Neural crest cell (in vitro differentiated cells): ENCODE data around the gene HMSD. TPM values are rescaled to one million over a fixed set of nuclear protein-coding genes. Genes with fewer than 3 reads are reported as not detected.

ENCODE experiments used
- DNase-seq: peaks from one replicate; pipeline ENCODE4 v3.0.0; 2021; ENCODE audit warnings: low read depth, mixed read lengths, low spot score
- H3K27ac Mint-ChIP-seq: one replicate; pipeline ENCODE4 v1.8.0; 2021; ENCODE audit warnings: mild to moderate bottlenecking, mixed read lengths; ENCODE audit not compliant: unreplicated experiment
- H3K27me3 Mint-ChIP-seq: 2 replicates; pipeline ENCODE4 v1.8.0; 2021; ENCODE audit warnings: low read depth, mild to moderate bottlenecking, mixed read lengths
- H3K36me3 Mint-ChIP-seq: 2 replicates; pipeline ENCODE4 v1.8.0; 2021; ENCODE audit warnings: low read depth, mild to moderate bottlenecking, mixed read lengths
- H3K4me1 Mint-ChIP-seq: 2 replicates; pipeline ENCODE4 v1.8.0; 2021; ENCODE audit warnings: mixed read lengths
- H3K4me3 Mint-ChIP-seq: one replicate; pipeline ENCODE4 v1.8.0; 2021; ENCODE audit warnings: mild to moderate bottlenecking, mixed read lengths
- H3K9me3 Mint-ChIP-seq: 2 replicates; pipeline ENCODE4 v1.8.0; 2021; ENCODE audit warnings: mixed read lengths
- total RNA-seq: library from RNA; stranded (reverse); gene quantifications from 2 replicates; pipeline ENCODE4 v1.2.1, GENCODE V29; 2021
- TF ChIP-seq, protein P1 (sequence below): fragments of 200-600 bp; sonication (generic); conservative IDR thresholded peaks from 2 replicates; pipeline ENCODE4 v1.5.0; 2021; ENCODE audit warnings: antibody characterized with exemption, mild to moderate bottlenecking

Gene HMSD
- total RNA-seq, 1 donor from 2014 or later = 10.0 TPM

DNA sequence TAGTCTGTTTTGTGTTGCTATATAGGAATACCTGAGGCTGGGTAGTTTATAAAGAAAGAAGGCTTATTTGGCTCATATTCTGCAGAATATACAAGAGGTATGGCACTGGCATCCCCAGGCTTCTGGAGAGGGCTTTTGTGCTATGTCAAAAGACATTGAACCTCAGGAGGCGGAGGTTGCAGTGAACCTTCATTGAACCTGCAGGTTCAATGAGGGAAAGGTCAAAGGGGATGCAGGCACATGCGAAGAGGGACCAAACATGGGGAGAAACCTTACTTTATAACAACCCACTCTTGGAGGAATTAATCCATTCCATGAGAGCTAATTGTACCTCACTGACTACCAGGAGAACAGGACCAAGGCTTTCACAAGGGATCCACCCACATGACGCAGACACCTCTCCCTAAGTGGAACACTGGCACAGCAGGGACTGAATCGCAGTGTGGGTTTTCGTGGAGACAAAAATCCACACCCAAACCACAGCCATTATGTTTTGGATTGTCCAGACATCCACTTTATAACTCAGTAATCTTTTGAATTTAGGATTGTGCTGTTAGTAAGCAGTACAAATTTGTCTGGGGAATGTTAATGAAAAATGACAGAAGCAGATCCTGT is 16.7 kb downstream of the HMSD start:
- peak overlapping the region; percentile 16 for H3K4me3 Mint-ChIP-seq
- TF ChIP-seq, protein P1, sequence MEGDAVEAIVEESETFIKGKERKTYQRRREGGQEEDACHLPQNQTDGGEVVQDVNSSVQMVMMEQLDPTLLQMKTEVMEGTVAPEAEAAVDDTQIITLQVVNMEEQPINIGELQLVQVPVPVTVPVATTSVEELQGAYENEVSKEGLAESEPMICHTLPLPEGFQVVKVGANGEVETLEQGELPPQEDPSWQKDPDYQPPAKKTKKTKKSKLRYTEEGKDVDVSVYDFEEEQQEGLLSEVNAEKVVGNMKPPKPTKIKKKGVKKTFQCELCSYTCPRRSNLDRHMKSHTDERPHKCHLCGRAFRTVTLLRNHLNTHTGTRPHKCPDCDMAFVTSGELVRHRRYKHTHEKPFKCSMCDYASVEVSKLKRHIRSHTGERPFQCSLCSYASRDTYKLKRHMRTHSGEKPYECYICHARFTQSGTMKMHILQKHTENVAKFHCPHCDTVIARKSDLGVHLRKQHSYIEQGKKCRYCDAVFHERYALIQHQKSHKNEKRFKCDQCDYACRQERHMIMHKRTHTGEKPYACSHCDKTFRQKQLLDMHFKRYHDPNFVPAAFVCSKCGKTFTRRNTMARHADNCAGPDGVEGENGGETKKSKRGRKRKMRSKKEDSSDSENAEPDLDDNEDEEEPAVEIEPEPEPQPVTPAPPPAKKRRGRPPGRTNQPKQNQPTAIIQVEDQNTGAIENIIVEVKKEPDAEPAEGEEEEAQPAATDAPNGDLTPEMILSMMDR = no peak
- peaks cover 5% of the 10 kb centered on the region for H3K36me3 Mint-ChIP-seq
- no peak for DNase-seq
- H3K27ac Mint-ChIP-seq = no peak overlapping the region
- peaks cover 14% of the 10 kb centered on the region for H3K4me1 Mint-ChIP-seq
- no peaks in the 10 kb centered on the region for H3K9me3 Mint-ChIP-seq
- H3K27me3 Mint-ChIP-seq = no peaks in the 10 kb centered on the region

DNA sequence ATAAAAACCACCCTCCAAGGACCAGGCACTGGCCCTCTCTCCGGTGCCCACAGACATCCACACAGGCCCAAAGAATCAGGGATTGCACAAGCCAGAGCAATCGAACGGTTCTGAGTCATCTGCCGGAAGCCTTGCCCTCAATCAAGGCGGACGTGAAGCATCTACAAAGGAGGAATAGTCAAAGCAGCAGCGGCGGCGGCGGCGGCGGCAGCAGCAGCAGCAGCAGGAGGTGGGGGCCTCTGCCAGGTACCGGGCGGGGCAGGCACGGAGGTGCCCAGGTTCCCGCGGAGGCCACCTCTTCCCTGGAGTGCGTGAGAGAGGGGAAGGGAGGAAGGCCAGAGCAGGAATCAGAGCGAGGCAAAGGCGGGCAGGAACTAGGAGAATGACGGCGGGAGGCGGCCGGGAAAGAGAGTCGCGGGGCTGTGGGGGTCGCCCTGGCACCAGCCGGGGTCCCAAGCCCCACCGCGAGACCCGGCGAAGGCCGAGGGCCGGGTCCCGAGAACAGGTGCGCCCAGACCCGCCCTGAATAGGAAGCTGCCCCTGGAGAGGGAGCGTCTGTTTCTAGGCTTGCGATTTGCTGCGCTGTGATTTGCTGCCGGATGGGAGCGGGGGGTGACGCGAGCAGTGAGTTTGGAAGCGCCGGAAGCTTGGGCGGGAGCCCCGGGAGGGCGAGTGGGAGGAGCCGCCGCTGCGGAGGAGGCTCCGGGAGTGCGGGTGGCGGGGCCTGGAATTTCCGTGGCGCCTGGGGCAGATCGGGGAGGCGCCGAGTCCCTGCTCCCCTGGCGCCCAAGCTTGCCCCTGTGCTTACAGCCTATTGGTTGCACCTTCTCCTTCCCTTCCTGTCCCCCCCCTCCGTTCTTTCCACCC is 21.1 kb downstream of the HMSD start, which contains the start of gene SERPINB8:
TSS of gene SERPINB8 (plus strand) at position 140 of the 867 bp plus-strand sequence. CDS start 8,228 bp downstream, outside the sequence.
- no peaks in the 10 kb centered on the region for H3K36me3 Mint-ChIP-seq
- H3K4me3 Mint-ChIP-seq = peak within 1 kb of the TSS; percentile 96
- peak within 1 kb of the TSS; percentile 99 for H3K27ac Mint-ChIP-seq
- no peaks in the 10 kb centered on the region for H3K27me3 Mint-ChIP-seq
- H3K4me1 Mint-ChIP-seq = peaks cover 22% of the 10 kb centered on the region
- TF ChIP-seq, protein P1 = no peak
- H3K9me3 Mint-ChIP-seq = no peaks in the 10 kb centered on the region
- DNase-seq = peak; percentile 81

DNA sequence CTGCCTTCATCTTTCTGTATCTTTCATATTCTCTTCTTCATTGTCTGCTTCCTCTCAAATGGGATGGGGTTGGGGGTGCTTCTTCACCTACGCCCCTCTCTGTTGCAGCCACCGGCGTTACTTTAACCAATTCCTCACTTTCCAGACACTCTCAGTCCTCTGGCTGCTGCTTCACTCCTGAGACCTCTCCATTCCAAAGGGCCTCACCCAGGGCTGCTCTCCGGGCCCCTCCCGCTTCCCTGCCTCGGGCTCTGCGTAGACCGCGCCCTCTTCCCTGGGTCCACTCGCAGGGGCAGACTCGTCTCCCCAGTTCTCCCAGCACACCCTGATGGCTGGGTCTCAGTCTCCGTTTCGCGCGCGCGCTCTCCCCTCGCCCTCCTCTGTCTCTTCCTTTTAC is 21.7 kb downstream of the HMSD start:
- peaks cover 22% of the 10 kb centered on the region for H3K4me1 Mint-ChIP-seq
- H3K36me3 Mint-ChIP-seq = no peaks in the 10 kb centered on the region
- DNase-seq = peak; percentile 21
- peak overlapping the region; percentile 96 for H3K4me3 Mint-ChIP-seq
- no peaks in the 10 kb centered on the region for H3K9me3 Mint-ChIP-seq
- no peaks in the 10 kb centered on the region for H3K27me3 Mint-ChIP-seq
- H3K27ac Mint-ChIP-seq = peak overlapping the region; percentile 99
- TF ChIP-seq, protein P1 = no peak

DNA sequence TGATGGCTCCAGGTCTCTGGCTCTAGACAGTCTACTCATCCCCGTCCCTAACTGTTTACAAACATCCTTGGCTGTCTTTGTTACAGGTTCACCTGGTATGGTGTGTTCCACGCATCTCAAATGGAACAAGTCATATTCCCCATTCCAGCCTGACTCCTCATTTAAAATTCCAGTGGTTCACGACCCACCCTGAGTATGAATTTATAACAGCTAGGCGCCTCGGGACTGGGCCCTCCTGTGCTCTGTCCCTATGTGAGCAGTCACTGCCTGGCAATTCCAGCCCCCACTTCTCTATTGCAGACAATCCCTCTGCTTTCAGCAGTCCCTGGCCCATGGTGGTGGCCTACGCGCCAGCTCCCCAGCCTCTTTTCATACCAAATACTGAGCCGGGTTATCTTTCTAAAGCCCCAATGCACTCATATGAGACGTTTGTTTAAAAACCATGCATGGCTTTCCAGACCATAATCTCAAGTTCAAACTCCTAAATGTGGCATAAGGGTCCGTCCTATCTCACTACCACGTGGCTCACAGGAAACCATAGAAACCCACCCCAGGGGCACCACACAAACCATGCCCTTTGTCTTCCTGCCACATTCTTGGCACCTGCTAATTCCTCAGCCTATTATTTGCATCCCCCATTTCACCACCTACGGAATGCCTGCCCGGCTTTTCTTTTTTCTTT is 22.4 kb downstream of the HMSD start:
- TF ChIP-seq, protein P1 = no peak
- no peaks in the 10 kb centered on the region for H3K9me3 Mint-ChIP-seq
- H3K27me3 Mint-ChIP-seq = no peaks in the 10 kb centered on the region
- no peaks in the 10 kb centered on the region for H3K36me3 Mint-ChIP-seq
- H3K27ac Mint-ChIP-seq = peak overlapping the region; percentile 99
- DNase-seq = no peak
- H3K4me1 Mint-ChIP-seq = peaks cover 22% of the 10 kb centered on the region
- peak overlapping the region; percentile 96 for H3K4me3 Mint-ChIP-seq

DNA sequence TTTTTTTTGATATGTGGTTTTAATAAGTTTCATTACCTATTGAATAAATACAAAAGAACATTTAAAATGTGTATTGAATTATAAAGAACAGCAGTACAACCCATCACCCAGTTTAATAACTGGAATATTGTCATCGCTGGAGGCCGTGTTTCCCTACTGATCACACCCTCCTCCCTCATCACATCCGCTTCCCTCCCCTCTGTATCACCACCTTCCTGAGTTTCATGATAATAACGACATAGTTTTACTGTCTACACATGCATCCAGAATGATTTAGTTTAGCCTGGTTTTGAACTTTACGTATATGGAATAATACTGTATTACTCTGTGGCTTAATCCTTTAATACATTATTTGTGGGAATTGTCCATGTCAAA is 22.9 kb downstream of the HMSD start:
- DNase-seq = no peak
- TF ChIP-seq, protein P1 = no peak
- H3K9me3 Mint-ChIP-seq = no peaks in the 10 kb centered on the region
- peaks cover 22% of the 10 kb centered on the region for H3K4me1 Mint-ChIP-seq
- H3K27ac Mint-ChIP-seq = peak overlapping the region; percentile 77
- no peaks in the 10 kb centered on the region for H3K27me3 Mint-ChIP-seq
- H3K4me3 Mint-ChIP-seq = peak overlapping the region; percentile 96
- H3K36me3 Mint-ChIP-seq = no peaks in the 10 kb centered on the region
